ENCODE measurements around the gene RCOR1.

RCOR1 gene

DNA sequence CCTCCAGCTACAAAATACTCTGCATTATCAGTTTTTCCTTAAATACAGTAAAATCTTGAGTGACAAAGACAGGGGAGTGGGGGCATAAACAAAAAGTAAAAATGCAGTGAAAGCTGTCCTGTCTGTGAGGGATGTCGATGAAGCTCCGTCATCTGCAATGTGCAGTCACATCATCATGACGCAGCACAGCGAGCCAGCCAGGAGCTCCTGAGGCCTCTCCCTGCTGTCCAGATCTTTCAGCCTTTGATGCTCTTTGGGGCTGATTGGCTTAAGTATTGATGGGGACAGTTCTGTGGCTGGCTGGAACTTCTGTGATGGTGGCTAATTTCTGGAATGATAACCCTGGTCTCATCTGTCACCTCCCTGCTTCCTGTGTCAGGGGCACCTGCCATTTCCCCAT lies 130.2 kb downstream of the RCOR1 start:
- no peak for DNase-seq (ENCODE audit: low read depth, low spot score)

GRCh38 chr14:102723650-102724049 lies 131.2 kb downstream of the RCOR1 start:
- DNase-seq (ENCODE audit: low read depth, low spot score) = no peak

DNA sequence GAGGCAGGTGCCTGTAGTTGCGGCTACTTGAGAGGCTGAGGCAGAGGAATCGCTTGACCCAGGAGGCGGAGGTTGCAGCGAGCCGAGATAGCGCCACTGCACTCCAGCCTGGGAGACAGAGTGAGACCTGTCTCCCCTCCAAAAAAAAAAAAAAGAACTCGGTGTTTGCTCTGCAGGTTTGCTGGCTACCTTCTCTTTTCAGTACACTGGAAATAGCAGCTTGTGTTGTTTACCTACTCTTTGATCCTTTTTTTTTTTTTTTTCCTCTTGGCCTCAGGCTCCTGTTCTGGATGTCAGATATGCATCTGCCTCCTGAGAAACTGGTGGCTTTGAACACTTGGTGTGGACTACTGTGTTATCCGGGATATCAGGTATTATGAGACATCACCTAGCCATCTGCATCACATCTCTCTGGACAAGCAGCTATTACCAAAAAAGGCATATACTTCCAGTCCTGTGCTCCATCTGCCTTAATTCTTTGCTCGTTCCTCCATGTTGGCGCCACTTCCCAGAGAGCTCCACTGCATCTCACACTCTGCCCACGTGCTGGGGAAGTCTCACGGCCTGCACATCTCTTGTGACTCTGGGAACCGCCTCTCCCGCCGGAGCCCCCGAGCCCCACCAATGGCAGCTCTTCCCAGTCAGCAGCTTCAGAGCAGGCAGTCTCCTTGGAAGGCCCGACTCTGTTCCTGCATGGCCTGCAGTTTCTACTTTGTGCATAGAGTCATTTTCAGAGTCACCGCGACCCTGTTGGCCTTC lies 133.9 kb downstream of the RCOR1 start:
- peak; percentile 73 for DNase-seq (ENCODE audit: low read depth, low spot score)

GRCh38 chr14:102727336-102728095 lies 135.1 kb downstream of the RCOR1 start:
- DNase-seq (ENCODE audit: low read depth, low spot score) = no peak

DNA sequence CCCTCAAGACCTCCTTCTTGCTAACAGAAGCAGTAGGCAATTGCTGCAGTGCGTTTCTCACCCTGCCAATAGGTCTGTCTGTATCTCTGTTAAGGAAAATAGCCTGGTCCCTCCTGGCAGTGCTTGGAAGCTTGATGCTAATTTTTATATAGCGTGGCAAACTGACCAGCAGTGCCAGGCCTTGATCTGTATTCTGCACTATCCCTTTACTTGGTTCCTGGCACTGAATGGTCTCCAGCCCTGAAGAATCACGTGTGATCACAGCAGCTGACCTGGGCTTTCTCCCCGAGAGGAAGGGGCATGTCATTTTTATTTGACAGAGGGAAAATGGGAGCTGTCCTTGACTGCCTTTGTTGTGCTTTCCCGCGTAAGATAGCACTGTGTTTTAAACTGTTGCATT lies 136.1 kb downstream of the RCOR1 start:
- DNase-seq (ENCODE audit: low read depth, low spot score) = no peak

GRCh38 chr14:102729268-102729667 lies 136.8 kb downstream of the RCOR1 start:
- no peak for DNase-seq (ENCODE audit: low read depth, low spot score)

GRCh38 chr14:102729825-102730224 lies 137.4 kb downstream of the RCOR1 start:
- DNase-seq (ENCODE audit: low read depth, low spot score) = no peak

DNA sequence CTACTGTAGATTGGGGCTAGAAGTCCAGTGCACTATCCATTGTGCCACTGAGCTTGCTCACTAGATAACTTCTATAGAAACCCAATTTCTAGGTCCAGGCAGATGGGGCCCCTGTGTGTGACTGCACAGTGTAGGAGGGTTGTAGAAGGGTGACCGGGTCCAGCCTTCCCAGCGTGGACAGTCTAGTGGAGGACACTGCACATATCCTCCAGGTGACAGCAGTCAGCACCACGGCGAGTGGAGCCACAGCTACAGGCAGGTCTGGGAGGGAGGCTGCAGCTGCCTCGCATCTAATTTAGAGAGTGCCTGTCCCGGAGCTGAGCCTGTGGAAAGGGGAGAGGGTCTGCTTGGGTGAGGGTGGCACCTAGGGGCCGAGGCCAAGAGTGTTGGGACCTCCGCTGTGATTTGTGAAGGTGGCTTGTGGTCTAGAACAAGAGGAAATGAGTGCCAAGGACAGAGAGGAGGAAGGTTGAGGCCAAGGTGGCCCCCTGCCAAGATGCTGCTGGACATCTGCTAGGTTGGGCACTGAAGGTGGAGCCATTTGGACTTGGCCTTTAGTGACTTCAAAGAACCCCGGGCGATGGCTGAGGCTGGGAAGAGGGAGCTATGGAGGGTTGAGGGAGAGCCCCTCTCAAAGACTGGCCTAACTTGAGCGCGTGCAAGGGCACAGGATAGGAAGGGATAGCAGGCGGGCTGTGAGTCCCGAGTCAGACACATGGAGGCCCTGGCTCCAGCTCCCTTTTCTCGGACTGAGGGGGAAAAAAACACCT lies 138.8 kb downstream of the RCOR1 start:
- DNase-seq (ENCODE audit: low read depth, low spot score) = no peak

GRCh38 chr14:102731871-102732800 lies 139.7 kb downstream of the RCOR1 start:
- no peak for DNase-seq (ENCODE audit: low read depth, low spot score)

DNA sequence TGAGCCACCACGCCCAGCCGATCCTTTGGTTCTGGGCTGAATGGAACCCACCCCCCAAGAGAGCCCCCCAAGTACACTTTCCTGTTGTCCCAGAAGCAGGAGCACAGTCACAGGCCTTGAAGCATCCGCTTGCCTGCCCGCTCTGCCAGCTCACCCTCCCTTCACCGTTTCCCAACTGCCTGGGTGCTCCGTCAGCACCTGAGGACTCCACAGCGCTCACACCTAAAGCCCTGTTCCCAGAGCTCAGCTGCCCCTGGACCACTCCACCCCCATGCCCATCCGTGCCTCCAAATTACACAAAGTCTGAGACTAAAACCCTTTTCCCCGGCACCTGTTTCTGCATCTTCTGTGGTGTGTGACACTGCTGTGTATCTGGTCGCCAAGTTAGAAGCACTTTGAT lies 140.5 kb downstream of the RCOR1 start:
- no peak for DNase-seq (ENCODE audit: low read depth, low spot score)

GRCh38 chr14:102733326-102733725 lies 140.9 kb downstream of the RCOR1 start:
- no peak for DNase-seq (ENCODE audit: low read depth, low spot score)

DNA sequence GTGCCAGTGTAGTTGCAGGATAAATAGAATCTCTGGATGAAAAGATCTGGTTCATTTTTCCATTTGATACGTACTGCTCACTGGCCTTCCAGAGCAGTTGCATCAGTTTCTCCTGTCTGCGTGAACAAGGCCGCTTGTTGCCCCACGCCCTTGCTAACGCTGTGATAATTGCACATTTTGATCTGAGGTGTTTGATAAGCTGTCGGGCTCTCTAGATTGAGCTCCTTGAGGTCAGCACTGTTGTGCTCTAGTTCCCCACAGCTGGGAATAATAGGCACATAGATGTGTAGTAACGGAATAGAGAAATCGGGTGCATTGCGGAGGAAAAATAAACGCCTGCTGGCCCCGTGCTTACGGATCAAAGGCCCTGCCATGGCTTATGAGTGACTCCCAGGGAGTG lies 142.0 kb downstream of the RCOR1 start:
- no peak for DNase-seq (ENCODE audit: low read depth, low spot score)

DNA sequence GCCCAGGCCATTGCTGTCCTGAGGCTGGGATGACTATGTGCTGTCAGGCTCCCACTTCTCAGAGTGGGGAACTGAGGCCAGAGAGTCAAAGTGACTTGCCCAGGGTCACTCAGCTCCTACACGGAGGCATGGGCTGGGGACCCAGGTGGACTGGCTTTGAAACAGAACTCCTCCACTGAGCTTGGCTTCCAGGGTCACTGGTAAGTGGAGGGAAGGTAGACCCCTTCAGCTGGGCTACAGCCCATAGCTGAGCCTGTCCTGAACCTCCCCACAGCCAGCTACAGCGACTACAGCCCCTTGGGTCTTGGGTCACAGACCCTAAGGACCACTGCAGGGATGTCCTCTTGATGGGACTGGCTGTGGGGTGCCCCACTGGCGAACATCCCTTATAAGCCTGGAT lies 144.5 kb downstream of the RCOR1 start:
- no peak for DNase-seq (ENCODE audit: low read depth, low spot score)

DNA sequence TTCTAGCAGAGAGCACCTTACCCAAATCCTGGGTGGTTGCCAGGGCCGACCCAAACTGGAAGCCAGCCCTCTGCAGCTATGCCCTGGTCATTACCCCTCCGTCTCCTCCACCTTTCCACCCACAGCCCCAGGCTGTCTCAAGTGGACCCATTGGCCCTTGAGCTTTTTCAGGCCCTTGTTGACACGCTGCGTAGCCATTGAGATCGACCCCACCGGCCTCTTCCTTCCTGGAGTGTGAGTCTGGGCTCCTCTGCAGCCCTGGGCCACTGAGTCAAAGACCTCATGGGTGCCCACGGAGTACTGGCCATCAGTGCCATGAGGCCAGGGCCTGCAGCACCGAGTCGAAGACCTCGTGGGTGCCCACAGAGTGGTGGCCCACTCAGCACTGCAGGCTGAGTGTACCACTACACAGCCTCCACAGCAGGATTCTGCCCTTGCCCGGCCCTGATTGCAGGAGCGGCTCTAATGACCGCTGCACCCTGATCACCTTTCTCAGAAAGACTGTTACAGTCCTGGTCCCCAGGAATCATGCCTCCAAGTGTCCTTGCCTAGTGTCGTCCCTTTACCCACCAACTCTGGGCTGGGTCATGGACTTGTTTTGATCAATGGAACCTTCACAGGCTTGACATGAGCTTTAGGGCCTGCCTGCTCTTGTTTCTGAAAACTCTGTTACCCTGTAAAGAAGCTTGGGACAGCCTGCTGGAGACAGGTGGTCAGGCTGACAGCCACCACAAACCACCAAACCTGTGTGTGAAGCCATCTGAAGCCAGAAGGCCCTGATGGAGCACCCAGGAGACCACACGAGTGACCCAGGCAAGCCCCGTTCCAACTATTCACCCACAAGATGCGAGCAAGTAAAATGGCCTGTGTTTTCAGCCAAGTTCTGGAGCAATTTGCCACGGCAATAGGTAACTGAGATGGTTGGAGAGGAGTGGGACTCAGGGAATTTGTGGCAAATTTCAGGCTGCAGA lies 145.2 kb downstream of the RCOR1 start:
- no peak for DNase-seq (ENCODE audit: low read depth, low spot score)

GRCh38 chr14:102738373-102739189 lies 146.1 kb downstream of the RCOR1 start:
- DNase-seq (ENCODE audit: low read depth, low spot score) = no peak

DNA sequence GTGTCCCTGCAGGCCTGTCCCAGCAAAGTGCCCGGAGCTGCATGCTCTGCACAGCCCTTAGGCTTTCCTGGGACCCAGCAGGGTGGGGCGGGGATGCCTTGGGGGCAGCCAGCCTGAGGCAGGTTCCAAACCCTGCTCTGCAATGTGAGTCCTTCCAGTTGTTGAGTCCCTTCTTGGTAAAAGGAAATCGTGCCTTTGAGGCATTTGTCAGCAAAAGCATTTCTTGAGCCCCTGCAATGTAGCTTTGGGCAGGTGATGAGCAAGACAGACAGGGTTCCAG lies 146.7 kb downstream of the RCOR1 start:
- DNase-seq (ENCODE audit: low read depth, low spot score) = peak; percentile 35

GRCh38 chr14:102746634-102747438 lies 154.4 kb downstream of the RCOR1 start:
- DNase-seq (ENCODE audit: low read depth, low spot score) = no peak

DNA sequence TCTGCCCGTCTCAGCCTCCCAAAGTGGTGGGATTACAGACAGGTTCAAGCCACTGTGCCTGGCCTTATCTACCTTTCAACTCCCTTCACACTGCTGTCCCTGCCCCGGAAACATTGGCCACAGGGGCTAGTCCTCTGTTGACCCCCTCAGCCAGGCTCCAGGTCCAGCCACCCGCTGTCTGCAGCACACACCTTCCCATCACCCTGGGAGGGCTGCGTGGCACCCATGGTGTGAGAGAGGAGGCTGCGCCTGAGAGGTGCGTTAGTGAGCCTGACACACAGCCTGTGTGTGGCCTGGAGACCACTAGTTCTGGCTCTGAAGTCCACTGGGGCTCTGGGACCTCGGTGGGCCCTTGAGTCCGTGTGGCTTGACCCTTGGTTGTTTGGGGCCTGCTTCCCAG lies 156.4 kb downstream of the RCOR1 start:
- no peak for DNase-seq (ENCODE audit: low read depth, low spot score)

Measured in ELF-1 (cell line).